Vagina (tissue), 2 donors: ENCODE data around the gene GALNT12.

Source experiments
- CTCF ChIP-seq, 3 experiments: fragments of 450-650 bp in 2 of 3; fragments of 200-600 bp in 1 of 3; sonication (generic) in 1 of 3; IDR thresholded peaks; one replicate each; pipeline ENCODE4 v1.5.1; 2017 to 2019; ENCODE audit warnings: antibody characterized with exemption in 3 of 3, mild to moderate bottlenecking in 2 of 3, moderate library complexity in 2 of 3
- POLR2A ChIP-seq, 2 donors: fragments of 450-650 bp; IDR thresholded peaks; one replicate each; pipeline ENCODE4 v1.6.1; 2017; ENCODE audit warnings: antibody characterized with exemption in 2 of 2, mild to moderate bottlenecking in 2 of 2, moderate library complexity in 2 of 2

GRCh38 chr9:98806394-98807035, 955 bp upstream of the GALNT12 start:
- TF ChIP-seq CTCF (IDR thresholded peaks at IDR 0.05) = no peak
- no peak for TF ChIP-seq POLR2A (IDR thresholded peaks at IDR 0.05)
